Fibroblast of villous mesenchyme (primary cell): ENCODE measurements around the gene WASF2. TPM values are rescaled to one million over a fixed set of nuclear protein-coding genes. Genes with fewer than 3 reads are reported as not detected.

Source experiments
- DNase-seq: peaks from one replicate; pipeline ENCODE4 v3.0.0-alpha.2; 2010; ENCODE audit warnings: low read depth
- H3K4me3 ChIP-seq: 2 replicates; pipeline ENCODE4 v1.5.1; 2011; ENCODE audit warnings: low read depth, mild to moderate bottlenecking, low read length
- total RNA-seq: library from RNA; depleted of rRNA; stranded (reverse); fragments of >200 nt; gene quantifications from 2 replicates; pipeline ENCODE4 v1.2.3, GENCODE V29; 2012
- TF ChIP-seq, protein P1 (sequence below): IDR thresholded peaks from 2 replicates; pipeline ENCODE4 v1.5.1; 2012; ENCODE audit warnings: low read depth, mild to moderate bottlenecking, low read length; ENCODE audit not compliant: insufficient read depth

Gene WASF2
- total RNA-seq, 1 donor, result 16.0 TPM

DNA sequence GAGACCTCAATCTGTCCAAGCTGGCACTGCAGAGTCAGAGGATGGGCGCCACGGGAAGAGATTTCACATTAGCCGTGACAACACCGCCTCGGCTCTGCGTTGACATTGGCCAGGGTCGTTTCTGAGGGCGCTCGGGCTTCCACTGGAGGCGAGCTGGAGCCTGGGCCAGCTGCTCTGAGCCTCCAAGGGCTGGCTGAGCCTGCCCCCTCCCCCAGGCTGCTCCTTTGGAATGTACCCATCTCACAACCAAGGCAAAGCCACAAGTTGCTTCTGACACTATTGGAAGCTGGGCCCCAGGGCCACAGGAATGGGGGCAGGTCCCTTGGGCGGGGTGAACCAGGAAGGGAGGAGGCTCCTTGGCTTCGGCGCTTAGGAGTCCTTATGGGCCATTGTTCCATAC lies 84.9 kb downstream of the WASF2 start:
- TF ChIP-seq, protein P1, sequence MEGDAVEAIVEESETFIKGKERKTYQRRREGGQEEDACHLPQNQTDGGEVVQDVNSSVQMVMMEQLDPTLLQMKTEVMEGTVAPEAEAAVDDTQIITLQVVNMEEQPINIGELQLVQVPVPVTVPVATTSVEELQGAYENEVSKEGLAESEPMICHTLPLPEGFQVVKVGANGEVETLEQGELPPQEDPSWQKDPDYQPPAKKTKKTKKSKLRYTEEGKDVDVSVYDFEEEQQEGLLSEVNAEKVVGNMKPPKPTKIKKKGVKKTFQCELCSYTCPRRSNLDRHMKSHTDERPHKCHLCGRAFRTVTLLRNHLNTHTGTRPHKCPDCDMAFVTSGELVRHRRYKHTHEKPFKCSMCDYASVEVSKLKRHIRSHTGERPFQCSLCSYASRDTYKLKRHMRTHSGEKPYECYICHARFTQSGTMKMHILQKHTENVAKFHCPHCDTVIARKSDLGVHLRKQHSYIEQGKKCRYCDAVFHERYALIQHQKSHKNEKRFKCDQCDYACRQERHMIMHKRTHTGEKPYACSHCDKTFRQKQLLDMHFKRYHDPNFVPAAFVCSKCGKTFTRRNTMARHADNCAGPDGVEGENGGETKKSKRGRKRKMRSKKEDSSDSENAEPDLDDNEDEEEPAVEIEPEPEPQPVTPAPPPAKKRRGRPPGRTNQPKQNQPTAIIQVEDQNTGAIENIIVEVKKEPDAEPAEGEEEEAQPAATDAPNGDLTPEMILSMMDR, result no peak
- no peak overlapping the region for H3K4me3 ChIP-seq
- peak; percentile 90 for DNase-seq

DNA sequence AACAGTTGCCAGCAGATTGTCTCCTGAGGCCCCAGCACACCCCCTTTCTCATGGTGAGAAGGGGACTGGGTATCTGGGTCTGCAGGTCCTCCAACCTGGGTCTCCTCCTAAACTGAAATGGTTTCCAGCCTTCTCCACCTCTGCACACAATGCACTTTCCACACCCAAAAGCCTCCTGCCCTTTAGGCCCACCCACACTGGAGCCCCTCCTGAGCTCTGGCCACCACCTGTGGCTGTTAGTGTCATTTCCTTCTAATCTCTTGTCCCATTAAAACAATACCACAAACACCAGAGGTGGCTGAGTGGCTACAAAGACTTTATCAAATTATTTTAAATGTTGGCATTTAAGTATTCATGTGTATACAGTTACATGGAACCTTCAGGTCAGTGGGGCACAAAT lies 86.0 kb downstream of the WASF2 start:
- DNase-seq, result no peak
- TF ChIP-seq, protein P1, result no peak
- H3K4me3 ChIP-seq, result no peak overlapping the region

DNA sequence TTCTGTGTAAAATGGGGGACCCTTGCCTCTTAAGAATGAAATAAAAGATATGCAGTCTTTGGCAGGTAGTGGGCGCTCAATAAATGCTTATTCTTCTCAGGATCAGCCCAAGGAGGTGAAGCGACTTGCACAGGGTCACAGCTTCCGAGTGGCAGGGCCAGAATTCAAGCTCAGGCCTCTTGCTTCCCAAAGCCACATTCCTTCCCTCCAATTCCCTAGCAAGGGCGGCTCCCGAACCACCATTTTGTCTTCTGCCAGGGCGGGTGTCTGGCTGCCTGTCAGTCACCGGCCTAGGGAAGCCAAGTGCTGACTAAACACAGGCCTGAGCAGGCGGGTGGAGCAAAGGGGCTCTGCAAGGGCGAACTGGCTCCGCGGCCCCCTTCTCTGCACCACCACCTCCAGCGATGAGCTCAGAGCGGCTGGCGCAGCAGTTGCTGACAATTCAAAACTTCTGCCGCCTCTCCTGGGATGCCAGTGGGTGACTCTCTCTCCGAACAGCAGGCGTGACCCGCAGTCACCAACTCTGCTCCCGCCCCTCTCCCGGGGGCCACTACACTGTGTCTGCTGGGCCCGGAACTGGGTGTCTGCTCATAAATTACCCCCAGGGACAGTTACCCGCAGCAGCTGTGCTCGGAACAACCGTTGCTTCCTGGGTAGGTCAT lies 86.8 kb downstream of the WASF2 start:
- TF ChIP-seq, protein P1, result peak; percentile 25
- H3K4me3 ChIP-seq, result no peak overlapping the region
- peak; percentile 60 for DNase-seq

DNA sequence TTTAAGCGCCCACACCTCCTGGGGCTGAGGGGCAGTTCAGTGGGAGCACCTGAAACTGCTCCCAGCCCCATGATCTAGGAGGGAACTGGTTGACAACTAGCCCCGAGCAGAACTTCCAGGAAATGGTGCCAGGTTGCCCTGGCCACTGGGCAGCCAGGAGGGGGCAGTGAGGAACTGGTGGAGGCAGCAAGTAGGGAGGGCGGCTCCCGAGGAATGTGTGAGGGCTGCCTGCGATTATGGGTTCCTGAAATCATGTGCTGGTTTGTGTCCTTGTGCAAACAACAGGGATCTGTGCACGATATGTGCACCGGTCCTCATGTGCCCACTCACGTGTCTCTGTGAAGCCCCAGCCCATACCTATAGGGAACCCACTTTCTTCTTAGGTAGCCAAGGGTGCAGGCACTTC lies 87.6 kb downstream of the WASF2 start:
- TF ChIP-seq, protein P1, result peak; percentile 70
- no peak overlapping the region for H3K4me3 ChIP-seq
- peak; percentile 76 for DNase-seq

DNA sequence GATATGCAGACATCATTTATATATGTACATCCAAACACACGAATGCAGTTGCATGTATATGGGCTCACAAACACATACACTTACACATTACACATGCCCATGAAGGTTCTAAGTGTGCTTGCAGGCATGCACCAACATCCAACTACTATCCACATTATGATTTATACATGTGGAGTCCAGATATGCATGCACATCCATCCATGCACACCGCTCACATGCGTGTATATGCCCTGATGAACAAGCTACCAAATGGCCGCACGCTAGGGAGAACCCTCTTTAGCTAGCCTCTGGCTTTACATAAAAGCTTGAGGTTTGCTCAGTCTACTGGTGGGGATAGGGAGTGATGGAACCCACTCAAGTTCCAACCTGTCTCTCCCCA lies 89.0 kb downstream of the WASF2 start:
- TF ChIP-seq, protein P1, result no peak
- DNase-seq, result no peak
- no peak overlapping the region for H3K4me3 ChIP-seq

DNA sequence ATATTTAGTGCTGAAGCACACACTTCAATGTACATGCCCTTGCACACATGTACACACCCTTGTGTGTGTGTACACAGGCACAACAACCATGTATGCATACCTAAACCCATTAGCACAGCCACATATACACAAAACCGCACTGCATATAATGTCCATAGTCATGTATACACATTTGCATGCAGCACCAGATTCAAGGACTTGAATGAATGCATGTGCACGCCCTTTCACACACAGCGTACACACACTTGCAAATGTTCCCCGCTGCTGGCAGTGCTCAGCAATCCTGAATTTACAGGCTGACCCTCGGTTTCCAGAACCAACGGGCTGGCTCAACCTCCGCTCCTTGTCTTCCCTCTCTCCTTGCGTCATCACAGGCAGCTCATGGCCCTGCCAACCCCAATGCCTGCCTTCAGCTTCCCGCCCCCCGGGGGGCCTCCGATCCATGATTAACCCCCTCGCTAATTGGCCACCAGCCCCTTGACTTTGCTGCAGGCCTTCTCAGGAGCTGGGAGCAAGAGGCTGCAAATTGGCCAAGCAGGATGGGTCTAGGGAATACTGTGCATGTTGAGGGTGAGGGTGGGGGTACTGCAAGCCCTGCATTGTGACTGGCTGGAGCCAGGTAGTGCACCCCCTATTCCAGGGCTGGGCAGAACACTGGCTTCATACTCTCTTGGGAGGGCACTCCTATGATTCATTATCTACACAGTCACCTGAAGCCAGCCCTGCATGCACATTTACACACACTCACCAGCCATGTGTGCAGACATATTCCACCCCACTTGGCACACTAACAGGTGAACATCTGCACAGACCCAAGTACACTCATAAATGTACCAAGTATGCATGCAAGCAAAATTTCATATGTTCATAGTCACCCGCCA lies 89.6 kb downstream of the WASF2 start:
- H3K4me3 ChIP-seq, result no peak overlapping the region
- TF ChIP-seq, protein P1, result no peak
- no peak for DNase-seq
